IMR-90 (cell line): ENCODE measurements around the gene COTL1. TPM values are rescaled to one million over a fixed set of nuclear protein-coding genes. Genes with fewer than 3 reads are reported as not detected.

Experiments
- ATAC-seq: fragments of 200-7000 bp; cut with Tn5 transposase; 2 replicates; pipeline ENCODE4 v1.9.1; 2020; ENCODE audit warnings: low read depth, mild to moderate bottlenecking, moderate library complexity
- BruUV-seq: library from RNA; stranded (reverse); fragments of 400-500 nt; replicated peaks from 2 replicates; lab custom pipeline; 2021; lab: Mats Ljungman, UMichigan
- CTCF ChIA-PET: fragments of 300-600 bp; formaldehyde crosslinking; extraction: SDS; loops from one replicate; lab custom pipeline; 2021; ENCODE audit warnings: antibody characterized with exemption; lab: Yijun Ruan, JAX
- POLR2A ChIA-PET: fragments of 300-600 bp; sonication (Branson Sonifier 250); formaldehyde crosslinking; loops from one replicate; lab custom pipeline; 2022; ENCODE audit warnings: antibody characterized with exemption; ENCODE audit not compliant: unreplicated experiment; lab: Charles Lee
- DNase-seq: peaks from one replicate; pipeline ENCODE4 v3.0.0; 2013
- H2AFZ ChIP-seq: replicated peaks from 2 replicates; pipeline ENCODE3; 2013; ENCODE audit warnings: low read length, mild to moderate bottlenecking; ENCODE audit not compliant: poor library complexity
- H2AK5ac ChIP-seq: 2 replicates; pipeline ENCODE4 v1.6.1; 2013; ENCODE audit warnings: low read depth, low read length, inconsistent platforms
- H2AK9ac ChIP-seq: replicated peaks from 2 replicates; pipeline ENCODE3; 2013; ENCODE audit warnings: mild to moderate bottlenecking, low read depth, low read length, moderate library complexity; ENCODE audit not compliant: poor library complexity
- H2BK120ac ChIP-seq: 2 replicates; pipeline ENCODE4 v1.6.1; 2013; ENCODE audit warnings: low read depth, low read length, inconsistent platforms
- H2BK15ac ChIP-seq: 3 replicates; pipeline ENCODE4 v1.6.1; 2013; ENCODE audit warnings: low read depth, low read length, inconsistent platforms
- H2BK20ac ChIP-seq: 2 replicates; pipeline ENCODE4 v1.6.1; 2013; ENCODE audit warnings: low read depth, mild to moderate bottlenecking, inconsistent platforms, low read length, moderate library complexity
- H2BK5ac ChIP-seq: 2 replicates; pipeline ENCODE4 v1.6.1; 2013; ENCODE audit warnings: mild to moderate bottlenecking, low read depth, low read length, inconsistent platforms; ENCODE audit not compliant: poor library complexity, severe bottlenecking
- H3K14ac ChIP-seq: replicated peaks from 2 replicates; pipeline ENCODE4 v1.6.1; 2013; ENCODE audit warnings: low read depth, low read length, inconsistent platforms
- H3K18ac ChIP-seq: 2 replicates; pipeline ENCODE4 v1.6.1; 2013; ENCODE audit warnings: low read depth, low read length, control low read depth
- H3K23ac ChIP-seq: 2 replicates; pipeline ENCODE4 v1.6.1; 2013; ENCODE audit warnings: low read depth, low read length, inconsistent platforms
- H3K27ac ChIP-seq: 2 replicates; pipeline ENCODE4 v1.5.1; 2013; ENCODE audit warnings: mild to moderate bottlenecking, control low read depth, low read length; ENCODE audit not compliant: insufficient read depth
- H3K27me3 ChIP-seq: 2 replicates; pipeline ENCODE4 v1.6.1; 2013; ENCODE audit warnings: low read length; ENCODE audit not compliant: control insufficient read depth, insufficient read depth
- H3K36me3 ChIP-seq: 2 replicates; pipeline ENCODE4 v1.6.1; 2013; ENCODE audit warnings: low read length, mixed read lengths; ENCODE audit not compliant: control insufficient read depth, insufficient read depth
- H3K4ac ChIP-seq: 2 replicates; pipeline ENCODE4 v1.6.1; 2013; ENCODE audit warnings: low read depth, low read length, inconsistent platforms
- H3K4me1 ChIP-seq: 2 replicates; pipeline ENCODE4 v1.6.1; 2013; ENCODE audit warnings: low read length, mixed read lengths; ENCODE audit not compliant: control insufficient read depth, insufficient read depth
- H3K4me2 ChIP-seq: 2 replicates; pipeline ENCODE4 v1.6.1; 2013; ENCODE audit warnings: low read depth, mild to moderate bottlenecking, control low read depth, low read length, moderate library complexity
- H3K4me3 ChIP-seq: 2 replicates; pipeline ENCODE4 v1.5.1; 2013; ENCODE audit warnings: low read depth, mild to moderate bottlenecking, control low read depth, low read length, moderate library complexity; ENCODE audit not compliant: insufficient read depth
- H3K56ac ChIP-seq: 2 replicates; pipeline ENCODE4 v1.6.1; 2013; ENCODE audit warnings: low read length, inconsistent platforms; ENCODE audit not compliant: insufficient read depth; ENCODE audit errors: extremely low read depth
- H3K79me1 ChIP-seq, 2 experiments: 2 replicates each; pipeline ENCODE4 v1.6.1; 2013; ENCODE audit warnings: low read length in 2 of 2, inconsistent platforms in 1 of 2, low read depth in 1 of 2
- H3K9ac ChIP-seq: 2 replicates; pipeline ENCODE4 v1.6.1; 2013; ENCODE audit warnings: low read depth, low read length, control low read depth
- H3K9me1 ChIP-seq: 2 replicates; pipeline ENCODE4 v1.6.1; 2013; ENCODE audit warnings: low read length, inconsistent platforms; ENCODE audit not compliant: insufficient read depth
- H3K9me3 ChIP-seq: 2 replicates; pipeline ENCODE4 v1.6.1; 2013; ENCODE audit warnings: low read length; ENCODE audit not compliant: control insufficient read depth, insufficient read depth
- H4K20me1 ChIP-seq: 2 replicates; pipeline ENCODE4 v1.6.1; 2013; ENCODE audit warnings: low read length, inconsistent platforms; ENCODE audit not compliant: insufficient read depth
- H4K5ac ChIP-seq: 2 replicates; pipeline ENCODE4 v1.6.1; 2013; ENCODE audit warnings: mild to moderate bottlenecking, low read depth, low read length, control low read depth
- H4K8ac ChIP-seq, 2 experiments: 2 replicates each; pipeline ENCODE4 v1.6.1; 2013; ENCODE audit warnings: low read depth in 2 of 2, low read length in 2 of 2, control low read depth in 1 of 2, inconsistent platforms in 1 of 2
- H4K91ac ChIP-seq: 2 replicates; pipeline ENCODE4 v1.6.1; 2013; ENCODE audit warnings: low read depth, low read length, inconsistent platforms; ENCODE audit not compliant: insufficient read depth
- CEBPB ChIP-seq: IDR thresholded peaks from 2 replicates; pipeline ENCODE4 v1.6.1; 2012; ENCODE audit warnings: low read depth, low read length, improper control_type of control experiment
- CHD1 ChIP-seq: IDR thresholded peaks from 2 replicates; pipeline ENCODE4 v1.6.1; 2012; ENCODE audit warnings: low read depth, low read length, improper control_type of control experiment
- ELK1 ChIP-seq: fragments of 150-350 bp; IDR thresholded peaks from 2 replicates; pipeline ENCODE4 v1.6.1; 2016; ENCODE audit warnings: low read depth, mild to moderate bottlenecking, low read length, moderate library complexity, borderline replicate concordance
- FOS ChIP-seq: fragments of 150-350 bp; IDR thresholded peaks from 2 replicates; pipeline ENCODE4 v1.6.1; 2016; ENCODE audit warnings: low read depth, low read length
- MAFK ChIP-seq: IDR thresholded peaks from 2 replicates; pipeline ENCODE4 v1.6.1; 2012; ENCODE audit warnings: low read depth, low read length, improper control_type of control experiment
- MAZ ChIP-seq: IDR thresholded peaks from 2 replicates; pipeline ENCODE4 v1.6.1; 2012; ENCODE audit warnings: low read depth, mild to moderate bottlenecking, low read length, improper control_type of control experiment, moderate library complexity, borderline replicate concordance
- MXI1 ChIP-seq: IDR thresholded peaks from 2 replicates; pipeline ENCODE4 v1.6.1; 2012; ENCODE audit warnings: low read depth, mild to moderate bottlenecking, low read length, moderate library complexity, borderline replicate concordance
- NFE2L2 ChIP-seq: fragments of 150-350 bp; IDR thresholded peaks from 2 replicates; pipeline ENCODE4 v1.6.1; 2016; ENCODE audit warnings: low read depth, mild to moderate bottlenecking, low read length
- RAD21 ChIP-seq: IDR thresholded peaks from 2 replicates; pipeline ENCODE4 v1.6.1; 2012; ENCODE audit warnings: low read length, improper control_type of control experiment
- USF2 ChIP-seq: fragments of 150-350 bp; IDR thresholded peaks from 2 replicates; pipeline ENCODE4 v1.6.1; 2017; ENCODE audit warnings: mild to moderate bottlenecking, antibody characterized with exemption, low read length, low read depth
- WGBS, 2 experiments: methylation state at CpG; one replicate each; pipeline versions ENCODE4 v1.1.5 to v1.1.7; 2013; ENCODE audit warnings: missing lambda C conversion rate in 2 of 2; ENCODE audit not compliant: insufficient read length in 1 of 2; ENCODE audit errors: extremely low coverage in 2 of 2; 5-methylcytosine and 5-hydroxymethylcytosine counted together
- dilution Hi-C: fragments of 300-500 bp; cut with HindIII; formaldehyde crosslinking; loops from one replicate; pipeline ENCODE4 v1.14.3; 2018; ENCODE audit warnings: low sequenced_read_pairs; ENCODE audit not compliant: unreplicated experiment
- in situ Hi-C: fragments of 300-500 bp; cut with MboI; formaldehyde crosslinking; loops from 3 replicates; pipeline ENCODE4 v1.14.3; 2019; ENCODE audit warnings: low sequenced_read_pairs, inconsistent platforms, mixed read lengths
- intact Hi-C: fragments of 100-400 bp; cut with micrococcal nuclease; formaldehyde crosslinking; loops from 2 replicates; pipeline ENCODE4 v1.10.0; 2022
- polyA plus RNA-seq, 3 experiments: library from polyadenylated mRNA; depleted of rRNA; stranded (reverse); fragments of >200 nt; gene quantifications; 2 replicates each; pipeline ENCODE4 v1.2.3, GENCODE V29; 2012; ENCODE audit warnings: low replicate concordance in 1 of 3
- total RNA-seq: library from RNA; depleted of rRNA; stranded (reverse); fragments of >200 nt; gene quantifications from 2 replicates; pipeline ENCODE4 v1.2.3, GENCODE V29; 2012
- TF ChIP-seq, protein P1 (sequence below): conservative IDR thresholded peaks from 2 replicates; pipeline ENCODE4 v1.5.1; 2012; ENCODE audit warnings: mild to moderate bottlenecking, low read depth, low read length, improper control_type of control experiment

COTL1 gene
- total and polyA plus RNA-seq, 2 of the 4 experiments (the other 2 are of a cell fraction): 144 to 258 TPM

DNA sequence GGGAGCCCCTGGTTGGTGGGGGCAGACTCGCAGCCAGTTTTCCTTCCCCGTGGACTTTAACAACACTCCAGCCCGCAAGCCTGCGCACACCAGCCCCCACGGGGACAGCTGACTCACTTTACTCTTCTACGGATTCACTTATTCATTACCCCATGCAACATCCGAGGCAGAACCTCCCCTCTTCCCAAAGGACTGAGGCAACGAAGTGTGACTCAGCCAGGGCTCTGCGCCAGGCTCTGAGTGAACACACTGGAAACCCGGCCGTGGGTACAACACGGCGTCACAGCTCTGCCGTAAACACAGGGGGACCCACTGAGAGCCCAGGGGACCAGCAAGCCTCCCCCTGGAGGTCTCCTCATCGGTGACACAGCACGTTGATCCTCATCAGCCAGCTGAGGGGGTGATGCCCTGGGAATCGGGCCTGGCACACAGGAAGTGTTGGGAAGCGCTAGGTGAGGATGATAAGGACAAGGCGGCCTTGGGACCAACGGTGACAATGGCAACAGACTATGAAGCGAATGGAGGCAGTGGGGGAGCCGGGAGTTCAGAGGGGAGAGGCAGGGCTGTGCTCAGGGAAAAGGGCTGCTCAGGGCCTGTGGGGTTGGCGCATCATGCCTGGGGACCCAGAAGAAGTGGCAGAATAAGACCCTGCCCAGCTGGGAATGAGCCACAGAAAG is 14.6 kb downstream of the COTL1 start:
- peak overlapping the region; percentile 89; the same call in 2 of the 3 replicates for H2BK15ac ChIP-seq
- peaks cover 96% of the 10 kb centered on the region for H4K20me1 ChIP-seq
- H3K18ac ChIP-seq: peak overlapping the region; percentile 62
- ATAC-seq (peak; percentile 72), DNase-seq (peak; percentile 99)
- in situ Hi-C loops: no loop called here
- peaks cover 4% of the 10 kb centered on the region; the same call in 1 of the 2 replicates for H3K9me3 ChIP-seq
- H3K36me3 ChIP-seq: peaks cover 16% of the 10 kb centered on the region
- H2AFZ ChIP-seq: peak overlapping the region; percentile 80
- no peak overlapping the region for H3K56ac ChIP-seq
- peak overlapping the region; percentile 91 for H3K23ac ChIP-seq
- H2BK120ac ChIP-seq: peak overlapping the region; percentile 78
- H2BK20ac ChIP-seq: peak overlapping the region; percentile 56; the same call in 1 of the 2 replicates
- H2BK5ac ChIP-seq: peak overlapping the region; percentile 90
- H3K4ac ChIP-seq: peak overlapping the region; percentile 91
- H3K4me2 ChIP-seq: peak overlapping the region; percentile 80
- BruUV-seq: no TSS peak
- peak overlapping the region; percentile 13; the same call in 1 of the 2 replicates for H3K4me3 ChIP-seq
- peaks cover 38% of the 10 kb centered on the region for H3K4me1 ChIP-seq
- H2AK9ac ChIP-seq: peak overlapping the region; percentile 93
- POLR2A ChIA-PET: no interaction called here
- no peaks in the 10 kb centered on the region for H3K27me3 ChIP-seq
- dilution Hi-C loops: no loop called here
- H4K8ac ChIP-seq: peak overlapping the region in 1 of 2 experiments; percentile 84; a peak in 1 of 4 replicates
- peaks cover 21% of the 10 kb centered on the region for H3K9me1 ChIP-seq
- intact Hi-C loops: loop anchor here (2.0 kb wide), 1 partner anchor 16 kb away; the partner anchor contains the start of gene COTL1
- peak overlapping the region; percentile 87 for H3K14ac ChIP-seq
- H4K5ac ChIP-seq: peak overlapping the region; percentile 76
- peaks cover 8 to 81% of the 10 kb centered on the region in 2 experiments; a peak in 3 of 4 replicates for H3K79me1 ChIP-seq
- H3K27ac ChIP-seq: peak overlapping the region; percentile 87
- WGBS, 2 experiments: 21% methylated on average over 15 of the region's 23 CpGs; no CpG with 5 or more reads in 1 of the 2 experiments
- H3K9ac ChIP-seq: peak overlapping the region; percentile 47
- peak overlapping the region; percentile 97 for H2AK5ac ChIP-seq
- TF ChIP-seq, protein P1, sequence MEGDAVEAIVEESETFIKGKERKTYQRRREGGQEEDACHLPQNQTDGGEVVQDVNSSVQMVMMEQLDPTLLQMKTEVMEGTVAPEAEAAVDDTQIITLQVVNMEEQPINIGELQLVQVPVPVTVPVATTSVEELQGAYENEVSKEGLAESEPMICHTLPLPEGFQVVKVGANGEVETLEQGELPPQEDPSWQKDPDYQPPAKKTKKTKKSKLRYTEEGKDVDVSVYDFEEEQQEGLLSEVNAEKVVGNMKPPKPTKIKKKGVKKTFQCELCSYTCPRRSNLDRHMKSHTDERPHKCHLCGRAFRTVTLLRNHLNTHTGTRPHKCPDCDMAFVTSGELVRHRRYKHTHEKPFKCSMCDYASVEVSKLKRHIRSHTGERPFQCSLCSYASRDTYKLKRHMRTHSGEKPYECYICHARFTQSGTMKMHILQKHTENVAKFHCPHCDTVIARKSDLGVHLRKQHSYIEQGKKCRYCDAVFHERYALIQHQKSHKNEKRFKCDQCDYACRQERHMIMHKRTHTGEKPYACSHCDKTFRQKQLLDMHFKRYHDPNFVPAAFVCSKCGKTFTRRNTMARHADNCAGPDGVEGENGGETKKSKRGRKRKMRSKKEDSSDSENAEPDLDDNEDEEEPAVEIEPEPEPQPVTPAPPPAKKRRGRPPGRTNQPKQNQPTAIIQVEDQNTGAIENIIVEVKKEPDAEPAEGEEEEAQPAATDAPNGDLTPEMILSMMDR: 0 out of 2 replicates have a peak, but pooled peaks have one; percentile 2
- peak; percentile 96 for TF ChIP-seq CEBPB
- 0 out of 2 replicates have a peak, but pooled peaks have one; percentile 27 for TF ChIP-seq MAFK
- TF ChIP-seq CHD1: no peak
- no peak for TF ChIP-seq ELK1
- peak; percentile 96 for TF ChIP-seq FOS
- peak; percentile 88 for TF ChIP-seq MAZ
- peak; percentile 72; the same call in 1 of the 2 replicates for TF ChIP-seq NFE2L2
- peak; percentile 78 for TF ChIP-seq MXI1
- TF ChIP-seq USF2: peak; percentile 76
- peak; percentile 15; the same call in 1 of the 2 replicates for TF ChIP-seq RAD21
- CTCF ChIA-PET: interaction anchor here (0.6 kb wide), 1 partner anchor 313 kb away, joined by 3 read pairs; no protein-coding TSS in a partner anchor
- H4K91ac ChIP-seq: peak overlapping the region; percentile 85
